GM19452 (cell line): Measurements from ENCODE around the gene ANXA1.

Experiments used
- ATAC-seq: cut with Tn5 transposase; IDR thresholded peaks from one replicate; pipeline ENCODE4 v1.9.1; 2021; ENCODE audit not compliant: unreplicated experiment

The ANXA1 gene

GRCh38 chr9:73137286-73137899, 14.3 kb upstream of the ANXA1 start:
- ATAC-seq, result no peak

GRCh38 chr9:73137914-73138313, 13.8 kb upstream of the ANXA1 start:
- ATAC-seq, result no peak

GRCh38 chr9:73138516-73138915, 13.1 kb upstream of the ANXA1 start:
- ATAC-seq, result no peak

GRCh38 chr9:73141282-73141681, 10.4 kb upstream of the ANXA1 start:
- no peak for ATAC-seq

- no peak for ATAC-seq
These were observed 7.8 kb upstream of the ANXA1 start for GRCh38 chr9:73143711-73144328.

GRCh38 chr9:73146111-73146815, 5.4 kb upstream of the ANXA1 start:
- no peak for ATAC-seq

- no peak for ATAC-seq
These were observed 3.2 kb upstream of the ANXA1 start for GRCh38 chr9:73148447-73148937.

- ATAC-seq, result peak; percentile 81
These were observed 2.1 kb upstream of the ANXA1 start for GRCh38 chr9:73149371-73150067.

GRCh38 chr9:73152543-73152844, 829 bp downstream of the ANXA1 start:
- no peak for ATAC-seq

GRCh38 chr9:73152953-73153352, 1.3 kb downstream of the ANXA1 start:
- ATAC-seq, result peak; percentile 63

GRCh38 chr9:73153793-73154227, 2.1 kb downstream of the ANXA1 start:
- ATAC-seq, result no peak

GRCh38 chr9:73154271-73154670, 2.6 kb downstream of the ANXA1 start:
- no peak for ATAC-seq

- ATAC-seq, result no peak
These were observed 3.1 kb downstream of the ANXA1 start for GRCh38 chr9:73154722-73155121.

- ATAC-seq, result no peak
These were observed 3.7 kb downstream of the ANXA1 start for GRCh38 chr9:73155377-73155776.

- ATAC-seq, result no peak
These were observed 4.6 kb downstream of the ANXA1 start for GRCh38 chr9:73155968-73156864.

- no peak for ATAC-seq
These were observed 5.2 kb downstream of the ANXA1 start for GRCh38 chr9:73156865-73157187.

- ATAC-seq, result no peak
These were observed 6.1 kb downstream of the ANXA1 start for GRCh38 chr9:73157811-73158210.

- no peak for ATAC-seq
These were observed 7.1 kb downstream of the ANXA1 start for GRCh38 chr9:73158723-73159122.

- no peak for ATAC-seq
These were observed 9.2 kb downstream of the ANXA1 start for GRCh38 chr9:73160868-73161267.

GRCh38 chr9:73162987-73163768, 11.5 kb downstream of the ANXA1 start:
- ATAC-seq, result no peak
